Left colon (tissue), 2 donors: ENCODE data around the gene GNGT1. TPM values are rescaled to one million over a fixed set of nuclear protein-coding genes. Genes with fewer than 3 reads are reported as not detected.

Experiments
- total RNA-seq, 2 donors: library from RNA; stranded (reverse); fragmentation: NEBNext Ultra II Directional; extraction: Animal tissue kit (Norgen Biotek cat#: 25700); gene quantifications; one replicate each; pipeline ENCODE4 v1.2.1, GENCODE V29; 2021
- donor health status: DM: no; HTN: no; CAD: no.
- donor health status: DM: yes; HTN: yes; CAD: no.

GNGT1 gene
- total RNA-seq, 2 donors from 2014 or later, result not detected

Other genes with a start within 250 kb of the GNGT1 start
- gene TFPI2, start 15.8 kb upstream of the GNGT1 start, total RNA-seq, result under 1 TPM; 0.37 to 0.47 TPM
- gene GNG11, start 15.2 kb downstream of the GNGT1 start, total RNA-seq, result 1 to 10 TPM; 2.5 to 4.2 TPM
- gene BET1, start 97.8 kb downstream of the GNGT1 start, total RNA-seq, result 10 to 100 TPM; 16.3 to 16.6 TPM